HEK293 (cell line): ENCODE results near the gene KDM4C.

Experiments
- CTCF ChIA-PET: fragments of 350-600 bp; formaldehyde crosslinking; extraction: SDS; loops from one replicate; lab custom pipeline; 2021; ENCODE audit warnings: antibody characterized with exemption; lab: Yijun Ruan, JAX
- POLR2A ChIA-PET: fragments of 300-600 bp; formaldehyde crosslinking; extraction: SDS; loops from one replicate; lab custom pipeline; 2020; ENCODE audit warnings: antibody characterized with exemption, inconsistent platforms; lab: Yijun Ruan, JAX
- H3K27ac ChIP-seq: fragments of 200-500 bp; sonication (Bioruptor generic); 2 replicates; pipeline ENCODE4 v1.5.1; 2014; ENCODE audit warnings: low read depth, low read length, control low read depth, inconsistent platforms; ENCODE audit errors: extremely low read depth
- H3K36me3 ChIP-seq, 2 experiments: fragments of 200-500 bp in 1 of 2; sonication (Bioruptor generic) in 1 of 2; 1 replicate in 1 of 2; 2 replicates in 1 of 2; pipeline ENCODE4 v1.5.1; 2014 to 2017; ENCODE audit warnings: inconsistent platforms in 2 of 2, low read length in 2 of 2; ENCODE audit not compliant: control insufficient read depth in 2 of 2, insufficient read depth in 1 of 2
- H3K4me1 ChIP-seq: fragments of 200-500 bp; sonication (Bioruptor generic); 2 replicates; pipeline ENCODE4 v1.5.1; 2014; ENCODE audit warnings: mild to moderate bottlenecking, low read length, inconsistent platforms; ENCODE audit not compliant: control insufficient read depth, insufficient read depth
- H3K4me3 ChIP-seq: 2 replicates; pipeline ENCODE4 v1.5.1; 2011; ENCODE audit warnings: low read depth, mild to moderate bottlenecking, control low read depth, low read length, moderate library complexity
- H3K9me3 ChIP-seq: fragments of 200-500 bp; sonication (Bioruptor generic); 2 replicates; pipeline ENCODE4 v1.5.1; 2014; ENCODE audit warnings: low read depth, low read length, inconsistent platforms; ENCODE audit not compliant: control insufficient read depth, insufficient read depth
- BCL11B ChIP-seq: fragments of 450-650 bp; formaldehyde crosslinking; IDR thresholded peaks from 2 replicates; pipeline ENCODE4 v1.5.1; 2016; ENCODE audit warnings: low read depth, missing biosample characterization, missing genetic modification characterization
- BCL6B ChIP-seq: fragments of 450-650 bp; formaldehyde crosslinking; IDR thresholded peaks from 2 replicates; pipeline ENCODE4 v1.5.1; 2017; ENCODE audit warnings: missing biosample characterization, missing genetic modification characterization
- IKZF3 ChIP-seq: fragments of 450-650 bp; IDR thresholded peaks from 2 replicates; pipeline ENCODE4 v1.5.0; 2018; ENCODE audit warnings: missing biosample characterization, mild to moderate bottlenecking, missing genetic modification characterization, moderate library complexity
- PATZ1 ChIP-seq: fragments of 450-650 bp; formaldehyde crosslinking; IDR thresholded peaks from 2 replicates; pipeline ENCODE4 v1.5.1; 2016; ENCODE audit warnings: missing biosample characterization, missing genetic modification characterization
- PBX3 ChIP-seq: sonication (generic); formaldehyde crosslinking; IDR thresholded peaks from 2 replicates; pipeline ENCODE4 v1.8.1; 2022; ENCODE audit warnings: mild to moderate bottlenecking, moderate library complexity, missing genetic modification reagents
- YY1 ChIP-seq: fragments of 450-650 bp; formaldehyde crosslinking; IDR thresholded peaks from 2 replicates; pipeline ENCODE4 v1.5.1; 2018; ENCODE audit warnings: missing biosample characterization, missing genetic modification characterization
- ZBTB1 ChIP-seq: fragments of 450-650 bp; formaldehyde crosslinking; IDR thresholded peaks from 2 replicates; pipeline ENCODE4 v1.5.1; 2016; ENCODE audit warnings: missing biosample characterization, missing genetic modification characterization
- ZBTB10 ChIP-seq: fragments of 450-650 bp; formaldehyde crosslinking; IDR thresholded peaks from 2 replicates; pipeline ENCODE4 v1.5.1; 2016; ENCODE audit warnings: missing biosample characterization, missing genetic modification characterization
- ZIC2 ChIP-seq: fragments of 450-650 bp; formaldehyde crosslinking; IDR thresholded peaks from 2 replicates; pipeline ENCODE4 v1.5.1; 2016; ENCODE audit warnings: missing biosample characterization, missing genetic modification characterization
- ZNF274 ChIP-seq, 2 experiments: fragments of 200-500 bp in 1 of 2; fragments of 450-650 bp in 1 of 2; sonication (Bioruptor generic) in 1 of 2; formaldehyde crosslinking in 1 of 2; IDR thresholded peaks; 2 replicates each; pipeline versions ENCODE4 v1.5.1 to v1.6.1; 2014 to 2016; ENCODE audit warnings: borderline replicate concordance in 1 of 2, inconsistent platforms in 1 of 2, low read length in 1 of 2, missing biosample characterization in 1 of 2, missing genetic modification characterization in 1 of 2
- ZNF311 ChIP-seq: fragments of 450-650 bp; formaldehyde crosslinking; IDR thresholded peaks from 2 replicates; pipeline ENCODE4 v1.5.1; 2017; ENCODE audit warnings: missing biosample characterization, missing genetic modification characterization, borderline replicate concordance
- ZNF362 ChIP-seq: fragments of 450-650 bp; formaldehyde crosslinking; IDR thresholded peaks from 2 replicates; pipeline ENCODE4 v1.5.1; 2016; ENCODE audit warnings: missing biosample characterization, missing genetic modification characterization
- ZNF558 ChIP-seq: fragments of 450-650 bp; formaldehyde crosslinking; IDR thresholded peaks from 2 replicates; pipeline ENCODE4 v1.5.1; 2016; ENCODE audit warnings: missing biosample characterization, missing genetic modification characterization
- ZSCAN4 ChIP-seq: fragments of 450-650 bp; formaldehyde crosslinking; IDR thresholded peaks from 2 replicates; pipeline ENCODE4 v1.5.1; 2017; ENCODE audit warnings: missing biosample characterization, missing genetic modification characterization
- ZXDB ChIP-seq: fragments of 450-650 bp; formaldehyde crosslinking; IDR thresholded peaks from 2 replicates; pipeline ENCODE4 v1.5.1; 2016; ENCODE audit warnings: missing biosample characterization, missing genetic modification characterization

Gene KDM4C

GRCh38 chr9:6782345-6782744 lies 24.6 kb downstream of the KDM4C start:
- ChIA-PET CTCF (interaction anchor here (0.6 to 0.9 kb wide), 3 partner anchors 9 to 115 kb away, joined by 3 read pairs; no protein-coding TSS in a partner anchor), POLR2A (interaction anchor here (2.4 kb wide), 1 partner anchor 25 kb away, joined by 5 read pairs; the partner anchor contains the start of gene KDM4C)
- Histone ChIP-seq H3K9me3 (no peaks in the 10 kb centered on the region), H3K4me1 (peaks cover 2% of the 10 kb centered on the region; the same call in 1 of the 2 replicates), H3K36me3 (no peaks in the 10 kb centered on the region), H3K4me3 (no peak overlapping the region), H3K27ac (no peak overlapping the region)
- TF ChIP-seq ZBTB10 (tag by site-specific recombination) (no peak), ZNF558 (tag by site-specific recombination) (no peak), PBX3 (no peak), ZXDB (tag by site-specific recombination) (no peak), IKZF3 (no peak), BCL6B (tag by site-specific recombination) (no peak), ZSCAN4 (no peak), ZNF311 (tag by site-specific recombination) (no peak), ZIC2 (tag by site-specific recombination) (no peak), YY1 (no peak), ZBTB1 (tag by site-specific recombination) (no peak), ZNF362 (no peak), BCL11B (no peak), ZNF274 (IDR thresholded peaks at IDR 0.05; ENCODE audit: low read length) (no peak), ZNF274 (tag by site-specific recombination; IDR thresholded peaks at IDR 0.05; ENCODE audit: borderline replicate concordance) (no peak)

GRCh38 chr9:6782981-6783380 lies 25.2 kb downstream of the KDM4C start:
- Histone ChIP-seq H3K9me3 (no peaks in the 10 kb centered on the region), H3K4me1 (peaks cover 2% of the 10 kb centered on the region; the same call in 1 of the 2 replicates)

More at GRCh38 chr9:6782981-6783380, 25.2 kb downstream of the KDM4C start:
- Histone ChIP-seq H3K36me3 (no peaks in the 10 kb centered on the region), H3K4me3 (no peak overlapping the region), H3K27ac (no peak overlapping the region)
- POLR2A ChIA-PET: interaction anchor here (2.4 kb wide), 1 partner anchor 25 kb away, joined by 5 read pairs; the partner anchor contains the start of gene KDM4C
- CTCF ChIA-PET: interaction anchor here (0.7 to 0.9 kb wide), 3 partner anchors 9 to 1191 kb away, joined by 3 read pairs; no protein-coding TSS in a partner anchor
- no peak for TF ChIP-seq PATZ1 (tag by site-specific recombination)
